GM19438 (cell line): ENCODE data around the gene MCC.

ENCODE experiments used
- ATAC-seq: cut with Tn5 transposase; IDR thresholded peaks from one replicate; pipeline ENCODE4 v1.9.1; 2021; ENCODE audit warnings: low read depth; ENCODE audit not compliant: unreplicated experiment

MCC gene

DNA sequence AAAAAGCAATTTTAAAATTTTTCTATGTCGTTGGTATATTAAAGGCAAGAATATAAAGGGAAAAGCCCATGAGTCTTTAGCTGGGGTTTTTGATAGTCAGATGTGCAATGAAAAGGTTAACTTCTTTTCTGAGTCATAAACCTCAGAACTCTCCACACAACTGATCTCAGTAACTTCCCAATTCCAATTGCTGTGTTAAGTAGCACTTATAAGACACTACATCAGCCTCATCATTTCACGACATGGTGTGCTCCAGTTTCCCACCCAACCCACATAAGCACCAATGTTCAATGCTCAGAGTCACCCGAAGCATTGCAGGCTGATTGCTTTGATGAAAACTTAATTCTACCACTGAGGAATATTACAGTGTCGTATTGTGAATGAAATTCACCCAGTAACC, 209.3 kb downstream of the MCC start:
- ATAC-seq = no peak

GRCh38 chr5:113276493-113276892, 211.8 kb downstream of the MCC start:
- ATAC-seq = no peak

DNA sequence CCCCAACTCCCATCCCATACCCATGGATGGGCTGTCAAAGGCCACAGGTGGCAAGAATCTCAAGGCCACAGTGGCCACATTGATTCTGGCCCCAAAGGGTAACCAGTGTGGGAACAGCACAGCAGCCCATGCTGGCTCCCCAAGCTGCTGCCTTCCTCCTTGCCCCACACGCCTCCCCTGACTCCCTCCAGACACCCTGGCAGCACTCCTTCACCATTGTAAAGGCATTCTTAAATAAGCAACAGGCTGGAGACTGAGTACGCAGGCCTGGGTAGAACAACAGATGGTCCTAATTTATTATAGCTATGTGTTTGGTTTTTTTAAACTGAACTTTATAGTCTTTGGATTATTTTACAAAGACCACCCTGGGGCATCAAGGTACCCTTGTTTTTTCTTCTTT, 212.3 kb downstream of the MCC start:
- ATAC-seq = no peak

DNA sequence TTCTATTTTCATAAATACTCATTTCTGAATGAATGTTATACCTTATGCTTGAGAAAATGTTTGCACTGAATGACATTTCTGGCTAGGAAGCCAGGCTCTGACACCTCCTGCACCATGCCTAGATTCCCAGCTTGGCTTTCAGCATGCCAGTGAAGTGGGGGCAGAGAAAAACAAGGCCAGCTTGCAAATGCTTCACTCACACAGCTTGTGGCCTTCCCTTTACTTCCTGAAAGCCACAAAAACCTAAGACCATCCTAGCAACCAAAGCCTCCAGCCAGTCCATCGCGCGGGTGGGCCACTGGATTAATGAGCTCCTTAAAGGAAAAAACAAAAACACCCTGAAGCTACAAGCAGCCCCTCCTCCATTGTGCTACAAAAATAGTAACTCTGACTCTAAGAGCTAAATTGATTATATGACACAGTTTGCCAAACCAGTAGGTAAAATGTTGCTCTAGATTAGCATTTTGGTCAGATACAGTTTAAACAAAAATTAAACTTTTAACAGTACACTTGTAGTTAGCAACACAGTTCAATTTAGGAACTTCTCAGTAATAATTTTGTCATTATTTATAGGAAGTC, 213.3 kb downstream of the MCC start:
- no peak for ATAC-seq

- no peak for ATAC-seq
These were observed 214.3 kb downstream of the MCC start for GRCh38 chr5:113273948-113274347.

DNA sequence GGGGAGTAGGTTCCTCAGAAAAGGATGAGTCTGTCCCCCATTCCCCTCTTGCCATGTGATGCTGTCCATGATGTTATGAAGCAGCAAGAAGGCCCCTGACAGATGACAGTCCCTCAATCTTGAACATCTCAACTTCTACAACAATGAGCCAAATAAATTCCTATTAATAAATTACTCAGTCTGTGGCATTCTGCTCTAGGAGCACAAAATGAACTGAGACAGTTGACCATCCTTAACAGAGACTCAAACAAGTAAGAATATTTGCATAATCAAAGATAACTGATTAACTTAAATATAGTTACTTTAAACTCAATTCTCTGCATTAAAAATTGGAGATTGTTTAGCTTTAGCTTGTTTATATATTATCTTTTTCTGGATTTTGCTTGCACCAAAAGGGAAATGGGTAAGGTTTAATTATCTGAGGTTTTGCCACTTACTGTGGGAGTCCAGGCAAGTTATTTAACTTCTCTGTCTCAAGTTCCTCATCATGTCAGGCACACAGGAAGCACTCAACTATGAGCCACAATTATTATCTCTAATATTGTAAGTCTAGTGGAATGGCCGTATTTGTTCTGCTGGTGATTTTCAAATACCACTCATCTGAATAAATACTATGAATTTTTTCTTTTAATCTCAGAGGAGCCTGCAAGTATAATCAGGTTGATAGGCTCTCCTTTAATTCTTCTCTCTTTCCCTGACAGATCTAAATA, 216.4 kb downstream of the MCC start:
- ATAC-seq = no peak

DNA sequence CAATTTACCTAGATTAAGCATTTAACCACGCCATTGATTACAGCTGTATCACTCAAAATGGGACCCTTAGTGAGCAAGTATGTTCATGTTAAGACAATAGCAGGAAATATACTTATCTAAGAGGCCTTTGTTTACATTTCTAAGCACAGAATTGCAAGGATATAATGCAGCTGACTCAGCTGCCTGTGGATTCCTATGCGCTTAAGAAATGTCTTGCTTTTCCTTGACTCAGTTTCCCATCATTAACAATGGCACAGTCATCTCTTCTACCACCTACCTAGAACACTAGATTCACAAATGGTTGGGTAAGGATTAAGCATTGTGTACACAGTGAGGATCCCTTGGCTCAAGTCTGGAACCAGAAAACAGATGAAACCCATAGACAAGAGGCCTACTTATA, 217.2 kb downstream of the MCC start:
- ATAC-seq = no peak

DNA sequence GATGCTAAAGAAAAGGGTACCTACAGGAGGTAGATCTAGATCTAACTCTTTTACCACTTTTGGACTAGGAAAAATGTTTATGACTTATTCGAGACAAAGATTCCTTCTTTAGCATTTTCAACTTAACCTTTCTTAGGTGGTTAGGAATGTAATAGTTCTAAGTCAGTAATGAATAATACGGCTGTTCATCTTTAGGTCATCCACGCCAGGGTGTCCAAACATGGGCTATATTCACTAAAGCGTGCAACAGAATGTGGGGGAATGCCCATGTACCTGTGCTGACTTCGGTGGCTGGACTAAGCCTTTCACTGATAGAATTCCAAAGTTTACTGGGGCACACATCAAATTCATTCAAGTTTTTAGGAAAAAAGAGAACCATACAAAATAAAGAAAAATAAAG, 218.2 kb downstream of the MCC start:
- ATAC-seq = no peak

GRCh38 chr5:113269023-113269997, 218.9 kb downstream of the MCC start:
- ATAC-seq = no peak

- no peak for ATAC-seq
These were observed 220.0 kb downstream of the MCC start for GRCh38 chr5:113268232-113268631.

DNA sequence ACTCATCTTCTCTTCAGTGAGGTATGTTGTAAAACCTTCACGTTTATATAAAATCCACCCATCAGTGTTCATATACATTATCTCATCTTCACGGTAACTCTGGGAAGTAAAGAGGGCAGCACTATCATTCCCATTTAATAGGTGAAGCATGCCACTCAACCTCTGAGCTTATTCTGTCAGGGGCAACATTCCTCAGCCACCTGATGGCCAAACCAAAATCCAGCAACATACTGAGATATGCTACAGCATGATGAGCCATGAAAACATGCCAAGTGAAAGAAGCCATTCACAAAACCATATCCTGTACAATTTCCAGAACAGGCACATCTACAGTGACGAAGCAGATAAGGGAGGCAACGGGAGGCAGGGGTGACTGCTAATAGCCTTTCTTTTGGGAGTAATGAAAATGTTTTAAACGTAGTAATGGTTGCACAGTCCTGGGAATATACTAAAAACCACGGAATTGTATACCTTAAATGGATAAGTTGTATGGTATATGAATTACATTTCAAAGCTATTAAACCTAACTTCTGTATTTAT, 220.8 kb downstream of the MCC start:
- ATAC-seq = no peak

DNA sequence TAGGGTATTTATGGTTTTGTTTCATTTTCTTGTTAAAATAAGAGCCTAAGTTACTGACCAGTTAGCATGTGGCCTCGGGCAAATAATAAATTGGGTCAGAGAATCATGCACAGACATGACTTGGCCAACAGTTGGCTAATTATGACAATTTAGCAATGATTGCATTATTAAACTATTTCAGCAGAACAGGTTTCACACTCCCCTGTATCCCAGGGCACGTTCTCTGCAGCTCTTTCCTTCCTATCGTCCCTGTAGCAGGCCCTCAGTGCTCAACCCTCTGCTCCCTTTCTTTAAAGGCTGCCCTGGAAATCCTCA, 221.4 kb downstream of the MCC start:
- no peak for ATAC-seq

DNA sequence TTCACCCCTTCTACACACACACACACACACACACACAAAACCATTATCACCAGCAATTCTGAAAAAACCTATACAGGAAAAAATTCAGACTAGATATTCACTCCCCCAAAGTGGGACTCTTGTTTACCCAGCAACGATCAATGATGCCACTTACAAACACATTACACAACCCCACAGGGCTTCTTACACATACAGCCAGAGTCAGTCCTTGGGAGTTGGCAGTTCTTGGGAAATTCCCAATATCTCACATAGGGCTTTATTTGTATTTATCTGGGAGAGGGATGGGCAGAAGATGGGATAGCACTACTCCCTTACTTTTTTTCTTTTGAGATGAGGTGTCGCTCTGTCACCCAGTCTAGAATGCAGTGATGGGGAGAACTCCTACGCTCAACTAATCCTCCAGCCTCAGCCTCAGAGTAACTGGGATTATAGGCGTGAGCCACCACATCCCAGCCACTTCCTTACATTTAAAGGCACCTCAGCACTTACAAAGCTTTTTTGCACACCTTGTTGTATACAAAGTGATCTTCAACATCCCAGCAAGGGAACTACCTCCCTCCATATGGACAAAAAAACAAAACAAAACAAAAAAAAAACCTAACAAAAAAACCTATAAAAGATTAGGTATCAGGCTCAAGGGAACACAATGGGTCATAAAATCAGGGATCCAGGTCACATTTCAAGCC, 221.9 kb downstream of the MCC start:
- ATAC-seq = no peak

- ATAC-seq = no peak
These were observed 223.1 kb downstream of the MCC start for GRCh38 chr5:113265190-113265589.

DNA sequence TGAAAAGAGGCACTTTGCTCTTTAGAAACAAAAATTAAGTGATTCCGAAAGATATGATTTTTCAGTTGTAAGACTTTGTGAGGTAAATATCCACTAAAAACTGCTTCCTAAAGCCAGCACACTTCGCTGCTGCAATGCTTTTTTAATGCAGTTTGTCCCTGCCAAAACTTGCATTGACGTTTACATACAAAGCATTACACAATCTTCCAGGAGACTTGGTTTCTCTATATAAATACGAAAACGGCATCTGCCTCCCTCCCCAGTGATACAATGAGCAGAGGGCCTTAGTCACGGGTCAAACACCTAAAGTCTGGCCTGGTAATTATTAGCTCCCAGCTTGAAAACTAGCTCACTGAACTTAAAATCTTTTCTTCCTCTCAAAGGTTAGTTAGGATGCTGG, 224.2 kb downstream of the MCC start:
- no peak for ATAC-seq

DNA sequence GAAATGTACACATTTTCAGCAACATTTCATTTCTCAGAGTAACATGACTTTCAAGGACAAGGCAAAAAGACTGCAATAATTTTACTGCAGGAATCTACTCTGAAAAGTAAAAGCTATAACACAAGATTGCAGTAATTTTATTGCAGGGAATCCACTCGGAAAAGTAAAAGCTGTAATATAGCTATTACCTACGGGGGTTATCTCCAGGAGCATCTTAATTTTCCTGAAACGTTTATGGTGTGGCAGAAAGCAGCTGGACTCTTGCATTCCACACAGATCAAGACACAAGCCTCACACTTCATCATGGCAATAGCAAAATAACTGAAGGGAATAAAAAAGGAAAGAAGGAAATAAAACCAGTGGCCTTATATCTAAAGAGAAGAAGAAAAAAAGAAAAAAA, 224.7 kb downstream of the MCC start:
- ATAC-seq = no peak

GRCh38 chr5:113262674-113263073, 225.6 kb downstream of the MCC start:
- no peak for ATAC-seq

- ATAC-seq = no peak
These were observed 229.2 kb downstream of the MCC start for GRCh38 chr5:113259034-113259433.

DNA sequence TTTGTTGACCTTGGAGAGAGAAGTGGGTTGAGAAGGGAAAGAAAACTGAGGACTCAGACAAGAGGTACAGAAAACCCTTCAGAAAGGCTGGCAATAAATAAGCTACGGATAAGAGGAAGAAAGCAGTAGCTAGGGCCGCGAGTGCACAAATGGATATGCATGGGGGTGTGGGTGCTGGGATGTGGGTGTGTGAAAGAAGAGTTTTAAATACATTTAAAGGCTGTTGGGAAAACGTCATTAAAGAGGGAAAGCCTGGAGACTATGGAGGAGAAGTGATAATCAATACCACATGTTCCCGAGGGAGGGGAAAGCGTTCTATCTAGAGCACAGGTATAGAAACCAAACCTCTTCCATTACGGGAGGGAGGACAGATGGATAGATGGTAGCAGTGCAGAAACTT, 230.7 kb downstream of the MCC start:
- ATAC-seq = no peak

DNA sequence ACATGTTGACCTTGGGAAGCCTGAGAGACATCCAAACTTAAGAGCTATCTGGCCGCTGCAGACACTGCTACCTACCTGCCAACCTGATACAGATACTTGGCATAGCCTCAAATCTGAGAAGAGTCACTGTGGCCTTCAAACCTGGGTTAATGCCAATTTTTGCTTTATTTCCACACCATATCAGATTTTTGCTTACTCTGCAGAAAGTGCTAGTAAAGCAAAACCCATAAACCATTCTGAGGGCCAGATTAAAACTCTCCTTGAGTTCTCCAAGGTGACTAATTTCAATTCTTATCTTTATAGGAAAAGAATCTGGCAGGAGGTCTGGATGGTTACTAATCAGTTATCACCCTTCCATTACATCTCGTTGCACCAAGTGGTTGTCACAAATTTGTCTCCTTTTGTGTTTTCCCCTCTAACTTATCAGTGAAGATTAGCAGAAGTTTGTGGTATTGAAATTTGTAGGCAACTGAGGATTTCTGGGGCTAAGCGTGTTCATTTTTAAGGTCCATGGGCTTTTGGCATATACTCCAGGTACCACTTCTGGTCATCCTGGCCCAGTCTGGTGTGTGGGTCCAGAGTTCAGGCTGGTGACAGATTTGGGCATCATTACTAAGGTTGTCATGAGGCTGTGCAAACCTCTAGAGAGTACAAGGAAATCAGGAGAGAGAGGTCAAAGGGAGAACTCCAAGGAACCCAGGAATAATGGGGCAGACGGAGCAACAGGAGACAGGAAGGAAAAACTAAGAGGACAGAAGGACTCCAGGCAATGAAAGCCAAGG, 231.4 kb downstream of the MCC start:
- ATAC-seq = no peak
